Astrocyte (in vitro differentiated cells and primary cell): ENCODE measurements around the gene SPTBN5. TPM values are rescaled to one million over a fixed set of nuclear protein-coding genes. Genes with fewer than 3 reads are reported as not detected.

Experiments used
- DNase-seq: peaks from one replicate; pipeline ENCODE4 v3.0.0-alpha.2; 2010; ENCODE audit warnings: low read depth
- FAIRE-seq: peaks from 2 replicates; lab custom pipeline; 2011; peaks lifted over from hg19 to GRCh38; lab: Jason Lieb, UNC
- H2AFZ ChIP-seq: 2 replicates; pipeline ENCODE4 v1.6.0; 2012; ENCODE audit warnings: low read depth, low read length, inconsistent platforms
- H3K27ac ChIP-seq: 2 replicates; pipeline ENCODE4 v1.5.1; 2011; ENCODE audit warnings: low read depth, low read length, inconsistent platforms
- H3K27me3 ChIP-seq: 2 replicates; pipeline ENCODE4 v1.6.0; 2011; ENCODE audit warnings: low read length, inconsistent platforms; ENCODE audit not compliant: insufficient read depth
- H3K36me3 ChIP-seq: 2 replicates; pipeline ENCODE4 v1.5.1; 2011; ENCODE audit warnings: low read length, inconsistent platforms; ENCODE audit not compliant: insufficient read depth
- H3K4me1 ChIP-seq: 2 replicates; pipeline ENCODE4 v1.5.1; 2011; ENCODE audit warnings: low read length, inconsistent platforms; ENCODE audit not compliant: insufficient read depth
- H3K4me2 ChIP-seq: 2 replicates; pipeline ENCODE4 v1.6.0; 2012; ENCODE audit warnings: low read length, inconsistent platforms
- H3K4me3 ChIP-seq: 2 replicates; pipeline ENCODE4 v1.5.1; 2011; ENCODE audit warnings: low read depth, mild to moderate bottlenecking, low read length, inconsistent platforms; ENCODE audit not compliant: insufficient read depth
- H3K79me2 ChIP-seq: 2 replicates; pipeline ENCODE4 v1.6.0; 2012; ENCODE audit warnings: mild to moderate bottlenecking, low read length, inconsistent platforms; ENCODE audit not compliant: insufficient read depth
- H3K9ac ChIP-seq: 2 replicates; pipeline ENCODE4 v1.6.0; 2012; ENCODE audit warnings: mild to moderate bottlenecking, low read length, inconsistent platforms
- H3K9me3 ChIP-seq: 2 replicates; pipeline ENCODE4 v1.5.1; 2012; ENCODE audit warnings: low read depth, mild to moderate bottlenecking, low read length, inconsistent platforms; ENCODE audit not compliant: insufficient read depth
- H4K20me1 ChIP-seq: 2 replicates; pipeline ENCODE4 v1.6.0; 2012; ENCODE audit warnings: low read length, inconsistent platforms; ENCODE audit not compliant: insufficient read depth
- H3K27ac Mint-ChIP-seq: one replicate; pipeline ENCODE4 v1.8.0; 2021; ENCODE audit warnings: mild to moderate bottlenecking, mixed read lengths; ENCODE audit not compliant: unreplicated experiment
- H3K27me3 Mint-ChIP-seq: one replicate; pipeline ENCODE4 v1.8.0; 2021; ENCODE audit warnings: low read depth, mixed read lengths; ENCODE audit not compliant: unreplicated experiment
- H3K36me3 Mint-ChIP-seq: one replicate; pipeline ENCODE4 v1.8.0; 2021; ENCODE audit warnings: low read depth, mixed read lengths; ENCODE audit not compliant: unreplicated experiment
- H3K4me1 Mint-ChIP-seq: one replicate; pipeline ENCODE4 v1.8.0; 2021; ENCODE audit warnings: low read depth, mixed read lengths; ENCODE audit not compliant: unreplicated experiment
- H3K4me3 Mint-ChIP-seq: one replicate; pipeline ENCODE4 v1.8.0; 2021; ENCODE audit warnings: mild to moderate bottlenecking, moderate library complexity, mixed read lengths; ENCODE audit not compliant: unreplicated experiment
- H3K9me3 Mint-ChIP-seq: one replicate; pipeline ENCODE4 v1.8.0; 2021; ENCODE audit warnings: mild to moderate bottlenecking, mixed read lengths; ENCODE audit not compliant: unreplicated experiment
- EZH2 ChIP-seq: IDR thresholded peaks from 2 replicates; pipeline ENCODE4 v1.6.1; 2012; ENCODE audit warnings: mild to moderate bottlenecking, low read length, inconsistent platforms; ENCODE audit not compliant: insufficient read depth
- total RNA-seq: library from RNA; stranded (reverse); gene quantifications from 2 replicates; pipeline ENCODE4 v1.2.1, GENCODE V29; 2021
- TF ChIP-seq, protein P1 (sequence below): IDR thresholded peaks from 2 replicates; pipeline ENCODE4 v1.5.1; 2011; ENCODE audit warnings: low read depth, mild to moderate bottlenecking, inconsistent platforms, low read length, moderate library complexity; ENCODE audit not compliant: insufficient read depth

SPTBN5 gene
- total RNA-seq, 1 donor from 2014 or later = 5.3 TPM

DNA sequence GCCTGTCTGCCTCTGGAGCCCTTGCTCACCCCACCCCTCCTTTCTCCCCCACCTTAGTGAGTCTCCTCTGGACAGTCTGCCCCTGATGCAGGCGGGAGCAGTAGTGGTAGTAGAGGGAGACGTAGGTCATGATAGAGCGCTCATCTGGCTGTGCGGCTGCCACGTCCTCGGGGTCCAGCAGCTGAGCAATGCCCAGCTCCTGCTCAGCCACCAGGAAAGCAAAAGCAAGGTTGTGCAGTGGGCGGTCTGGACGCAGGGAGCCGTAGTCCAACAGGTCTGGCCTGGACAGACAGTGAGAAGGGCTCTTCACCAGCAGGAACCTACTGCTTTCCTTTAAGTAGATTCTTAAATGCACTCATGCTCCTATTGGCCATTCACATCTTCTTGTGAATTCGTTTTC is 6.7 kb downstream of the SPTBN5 start:
- Histone ChIP-seq H2AFZ (no peak overlapping the region), H3K79me2 (no peaks in the 10 kb centered on the region), H3K27ac (no peak overlapping the region), H3K4me3 (no peak overlapping the region), H3K9ac (no peak overlapping the region), H4K20me1 (peaks cover 10% of the 10 kb centered on the region), H3K4me1 (peaks cover 5% of the 10 kb centered on the region), H3K9me3 (no peaks in the 10 kb centered on the region), H3K4me2 (no peak overlapping the region), H3K36me3 (no peaks in the 10 kb centered on the region), H3K27me3 (no peaks in the 10 kb centered on the region)
- DNase-seq (no peak), FAIRE-seq (no peak)
- TF ChIP-seq, protein P1, sequence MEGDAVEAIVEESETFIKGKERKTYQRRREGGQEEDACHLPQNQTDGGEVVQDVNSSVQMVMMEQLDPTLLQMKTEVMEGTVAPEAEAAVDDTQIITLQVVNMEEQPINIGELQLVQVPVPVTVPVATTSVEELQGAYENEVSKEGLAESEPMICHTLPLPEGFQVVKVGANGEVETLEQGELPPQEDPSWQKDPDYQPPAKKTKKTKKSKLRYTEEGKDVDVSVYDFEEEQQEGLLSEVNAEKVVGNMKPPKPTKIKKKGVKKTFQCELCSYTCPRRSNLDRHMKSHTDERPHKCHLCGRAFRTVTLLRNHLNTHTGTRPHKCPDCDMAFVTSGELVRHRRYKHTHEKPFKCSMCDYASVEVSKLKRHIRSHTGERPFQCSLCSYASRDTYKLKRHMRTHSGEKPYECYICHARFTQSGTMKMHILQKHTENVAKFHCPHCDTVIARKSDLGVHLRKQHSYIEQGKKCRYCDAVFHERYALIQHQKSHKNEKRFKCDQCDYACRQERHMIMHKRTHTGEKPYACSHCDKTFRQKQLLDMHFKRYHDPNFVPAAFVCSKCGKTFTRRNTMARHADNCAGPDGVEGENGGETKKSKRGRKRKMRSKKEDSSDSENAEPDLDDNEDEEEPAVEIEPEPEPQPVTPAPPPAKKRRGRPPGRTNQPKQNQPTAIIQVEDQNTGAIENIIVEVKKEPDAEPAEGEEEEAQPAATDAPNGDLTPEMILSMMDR = no peak
- TF ChIP-seq EZH2 = no peak
- no peaks in the 10 kb centered on the region for H3K4me1 Mint-ChIP-seq
- H3K9me3 Mint-ChIP-seq = no peaks in the 10 kb centered on the region
- H3K4me3 Mint-ChIP-seq = no peak overlapping the region
- no peak overlapping the region for H3K27ac Mint-ChIP-seq
- H3K27me3 Mint-ChIP-seq = peaks cover 23% of the 10 kb centered on the region
- peaks cover 24% of the 10 kb centered on the region for H3K36me3 Mint-ChIP-seq

DNA sequence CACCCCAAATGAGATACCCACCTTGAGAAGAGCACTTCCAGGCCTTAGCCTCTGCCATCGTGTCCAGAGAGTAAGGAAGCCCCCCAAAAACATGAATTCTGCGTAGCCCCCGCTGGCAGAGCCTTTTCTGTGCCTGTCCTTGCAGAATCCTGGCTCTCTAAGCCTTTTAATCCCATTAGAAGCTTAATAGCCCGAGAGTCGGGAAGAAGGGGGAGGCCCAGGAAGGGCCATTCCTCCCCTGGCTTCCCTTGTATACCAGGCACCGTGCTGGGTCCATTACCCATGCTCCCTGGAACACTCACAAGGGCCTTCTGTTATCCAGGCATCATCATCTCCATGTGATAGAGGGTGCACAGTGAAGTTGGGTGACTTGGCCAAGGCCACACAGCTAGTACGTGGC is 7.1 kb downstream of the SPTBN5 start:
- no peak for FAIRE-seq

DNA sequence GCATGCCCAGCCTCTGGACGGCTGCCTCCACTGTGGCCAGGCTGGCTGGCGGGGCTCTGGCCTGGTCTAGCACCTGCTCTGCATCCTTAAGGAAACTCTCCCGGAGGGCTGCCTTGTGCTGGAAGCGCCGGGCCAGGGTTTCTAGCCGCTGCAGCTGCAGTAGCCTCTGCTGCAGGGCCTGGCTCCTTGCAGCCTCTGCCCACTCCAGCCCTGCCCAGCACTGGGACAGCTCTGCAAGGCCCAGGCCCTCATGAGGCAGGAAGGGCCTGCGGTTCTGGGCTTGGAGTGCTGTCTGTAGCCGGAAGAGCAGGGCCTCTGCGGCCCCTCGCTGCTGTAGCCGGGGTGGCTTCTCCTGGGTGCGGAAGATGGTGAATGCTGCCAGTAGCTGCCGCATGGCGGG is 8.0 kb downstream of the SPTBN5 start:
- Histone ChIP-seq H3K79me2 (no peaks in the 10 kb centered on the region), H3K27me3 (peaks cover 8% of the 10 kb centered on the region), H4K20me1 (peaks cover 16% of the 10 kb centered on the region), H3K9ac (no peak overlapping the region), H2AFZ (no peak overlapping the region), H3K9me3 (no peaks in the 10 kb centered on the region), H3K27ac (no peak overlapping the region), H3K4me2 (no peak overlapping the region), H3K4me1 (peaks cover 5% of the 10 kb centered on the region), H3K4me3 (no peak overlapping the region), H3K36me3 (no peaks in the 10 kb centered on the region)
- no peak overlapping the region for H3K4me3 Mint-ChIP-seq
- H3K4me1 Mint-ChIP-seq = peaks cover 3% of the 10 kb centered on the region
- H3K9me3 Mint-ChIP-seq = no peaks in the 10 kb centered on the region
- no peak overlapping the region for H3K27ac Mint-ChIP-seq
- TF ChIP-seq, protein P1 = no peak
- no peak for TF ChIP-seq EZH2
- peaks cover 30% of the 10 kb centered on the region for H3K27me3 Mint-ChIP-seq
- FAIRE-seq (no peak), DNase-seq (no peak)
- H3K36me3 Mint-ChIP-seq = peaks cover 28% of the 10 kb centered on the region

More for the DNA sequence above, 7.1 kb downstream of the SPTBN5 start:
- DNase-seq = no peak
- Mint-ChIP-seq H3K4me1 (no peaks in the 10 kb centered on the region), H3K36me3 (peaks cover 24% of the 10 kb centered on the region), H3K4me3 (no peak overlapping the region), H3K27ac (no peak overlapping the region), H3K9me3 (no peaks in the 10 kb centered on the region), H3K27me3 (peaks cover 23% of the 10 kb centered on the region)
- Histone ChIP-seq H3K27ac (no peak overlapping the region), H3K79me2 (no peaks in the 10 kb centered on the region), H4K20me1 (peaks cover 10% of the 10 kb centered on the region), H3K4me2 (no peak overlapping the region), H3K9ac (no peak overlapping the region), H3K4me3 (no peak overlapping the region), H3K27me3 (no peaks in the 10 kb centered on the region), H2AFZ (no peak overlapping the region), H3K36me3 (no peaks in the 10 kb centered on the region), H3K9me3 (no peaks in the 10 kb centered on the region), H3K4me1 (peaks cover 5% of the 10 kb centered on the region)
- TF ChIP-seq, protein P1 = no peak
- no peak for TF ChIP-seq EZH2
